ENCODE data around the gene PRAC2.

DNA sequence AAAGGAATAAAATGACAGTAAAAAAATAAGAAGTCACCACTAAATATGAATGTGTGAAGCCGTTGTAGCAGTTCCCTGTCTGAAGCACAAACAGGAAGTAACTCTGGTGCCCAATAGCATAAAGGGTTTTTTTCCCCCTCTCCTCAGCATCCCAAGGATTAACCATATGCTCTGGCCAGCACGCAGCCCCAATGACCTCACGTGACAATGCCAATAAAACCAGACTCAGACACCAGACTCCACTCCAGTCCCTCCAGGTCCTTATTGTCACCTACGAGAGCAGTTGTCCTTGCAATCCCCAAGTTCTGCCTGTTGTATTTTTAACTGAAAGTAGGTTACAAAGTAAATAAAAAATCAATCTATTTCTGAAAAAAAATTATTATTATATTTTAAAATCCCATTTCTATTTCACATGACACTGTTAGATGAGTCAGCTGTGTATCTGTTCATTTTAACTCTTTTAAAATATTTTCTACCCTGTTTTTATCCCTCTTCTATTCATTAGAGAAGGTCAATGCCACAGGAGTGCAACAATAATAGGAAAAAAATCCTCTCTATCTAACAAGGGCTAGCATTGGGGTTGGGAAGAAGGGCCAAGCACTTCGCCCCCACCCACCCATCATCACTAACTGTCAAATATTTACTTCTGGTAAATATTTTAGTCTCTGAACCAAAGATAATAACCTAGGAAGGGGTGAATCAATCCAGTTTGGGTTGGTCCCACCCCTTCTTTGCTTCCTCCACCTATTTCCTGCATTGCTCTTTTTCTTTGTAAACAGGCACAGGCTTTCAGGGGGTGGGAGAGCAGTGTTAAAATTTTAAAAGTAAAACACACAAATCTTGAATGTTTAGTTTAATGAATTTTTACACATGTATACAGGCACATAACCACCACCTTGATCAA lies 7.2 kb upstream of the PRAC2 start:
- TF ChIP-seq, protein P1, sequence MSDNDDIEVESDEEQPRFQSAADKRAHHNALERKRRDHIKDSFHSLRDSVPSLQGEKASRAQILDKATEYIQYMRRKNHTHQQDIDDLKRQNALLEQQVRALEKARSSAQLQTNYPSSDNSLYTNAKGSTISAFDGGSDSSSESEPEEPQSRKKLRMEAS (IDR thresholded peaks at IDR 0.05) = no peak
- TF ChIP-seq, protein P2, sequence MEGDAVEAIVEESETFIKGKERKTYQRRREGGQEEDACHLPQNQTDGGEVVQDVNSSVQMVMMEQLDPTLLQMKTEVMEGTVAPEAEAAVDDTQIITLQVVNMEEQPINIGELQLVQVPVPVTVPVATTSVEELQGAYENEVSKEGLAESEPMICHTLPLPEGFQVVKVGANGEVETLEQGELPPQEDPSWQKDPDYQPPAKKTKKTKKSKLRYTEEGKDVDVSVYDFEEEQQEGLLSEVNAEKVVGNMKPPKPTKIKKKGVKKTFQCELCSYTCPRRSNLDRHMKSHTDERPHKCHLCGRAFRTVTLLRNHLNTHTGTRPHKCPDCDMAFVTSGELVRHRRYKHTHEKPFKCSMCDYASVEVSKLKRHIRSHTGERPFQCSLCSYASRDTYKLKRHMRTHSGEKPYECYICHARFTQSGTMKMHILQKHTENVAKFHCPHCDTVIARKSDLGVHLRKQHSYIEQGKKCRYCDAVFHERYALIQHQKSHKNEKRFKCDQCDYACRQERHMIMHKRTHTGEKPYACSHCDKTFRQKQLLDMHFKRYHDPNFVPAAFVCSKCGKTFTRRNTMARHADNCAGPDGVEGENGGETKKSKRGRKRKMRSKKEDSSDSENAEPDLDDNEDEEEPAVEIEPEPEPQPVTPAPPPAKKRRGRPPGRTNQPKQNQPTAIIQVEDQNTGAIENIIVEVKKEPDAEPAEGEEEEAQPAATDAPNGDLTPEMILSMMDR (IDR thresholded peaks at IDR 0.05; ENCODE audit: control extremely low read depth in 1 of 3, insufficient read depth in 1 of 3, low read depth in 1 of 3, low read length in 3 of 3) = no peak
- no peak for TF ChIP-seq EZH2 (IDR thresholded peaks at IDR 0.05; ENCODE audit: low read depth, low read length, severe bottlenecking)

Data from H1 (cell line).